Uterus (tissue), 2 donors: ENCODE data around the gene LRRC71.

Source experiments
- CTCF ChIP-seq, 4 experiments: fragments of 200-600 bp in 2 of 4; fragments of 450-650 bp in 2 of 4; sonication (generic) in 2 of 4; IDR thresholded peaks; one replicate each; pipeline ENCODE4 v1.5.1; 2016 to 2019; ENCODE audit warnings: antibody characterized with exemption in 4 of 4, mild to moderate bottlenecking in 2 of 4, moderate library complexity in 1 of 4
- POLR2A ChIP-seq, 2 donors: fragments of 450-650 bp; IDR thresholded peaks; one replicate each; pipeline ENCODE4 v1.6.1; 2016; ENCODE audit warnings: antibody characterized with exemption in 2 of 2, mild to moderate bottlenecking in 1 of 2, moderate library complexity in 1 of 2

- TF ChIP-seq CTCF (IDR thresholded peaks at IDR 0.05): no peak
- no peak for TF ChIP-seq POLR2A (IDR thresholded peaks at IDR 0.05)
Observed at GRCh38 chr1:156908955-156909354, 11.5 kb upstream of the LRRC71 start.
